ENCODE data around the gene AMFR. TPM values are rescaled to one million over a fixed set of nuclear protein-coding genes. Genes with fewer than 3 reads are reported as not detected.

Gene AMFR
- total and polyA plus RNA-seq, 7 experiments from 2014 or later = 35.7 to 83.3 (median 55.1) TPM

GRCh38 chr16:56312028-56312300 lies 113.4 kb downstream of the AMFR start:
- no peak overlapping the region for H3K4me3 Mint-ChIP-seq

More at GRCh38 chr16:56312028-56312300, 113.4 kb downstream of the AMFR start:
- Histone ChIP-seq H3K4me1 (ENCODE audit: control insufficient read depth in 2 of 2, insufficient read depth in 2 of 2, low read length in 2 of 2) (no peaks in the 10 kb centered on the region), H3K27ac (ENCODE audit: low read depth, low read length) (no peak overlapping the region), H3K27me3 (ENCODE audit: control insufficient read depth in 2 of 2, insufficient read depth in 2 of 2, low read length in 2 of 2) (no peaks in the 10 kb centered on the region), H3K9me3 (ENCODE audit: control insufficient read depth in 2 of 3, low read length in 3 of 3) (no peaks in the 10 kb centered on the region), H3K36me3 (ENCODE audit: control insufficient read depth in 2 of 3, insufficient read depth in 3 of 3, low read length in 3 of 3) (no peaks in the 10 kb centered on the region), H3K4me3 (ENCODE audit: low read length) (no peak overlapping the region)
- DNase-seq (no peak), ATAC-seq (no peak)
- Mint-ChIP-seq H3K9me3 (peaks cover 0 to 3% (median 0%) of the 10 kb centered on the region in 11 donors), H3K4me1 (no peaks in the 10 kb centered on the region), H3K27me3 (peaks cover 0 to 9% (median 6%) of the 10 kb centered on the region in 5 donors), H3K27ac (no peak overlapping the region), H3K36me3 (no peaks in the 10 kb centered on the region)
- POLR2A ChIA-PET = no interaction called here
- intact Hi-C loops (cut with micrococcal nuclease) = no loop called here
- CTCF ChIA-PET = interaction anchor here (0.7 kb wide), 1 partner anchor 243 kb away, joined by 3 read pairs; no protein-coding TSS in a partner anchor

Other genes starting within 250 kb of the AMFR start
- gene GNAO1, start 234.1 kb downstream of the AMFR start, total RNA-seq = 1 to 10 TPM in 2 of 5 experiments, under 1 TPM in 2, not detected in 1; 0.43 to 5.4 (median 2.8) TPM
- under 1 TPM in 1 of 2 donors, not detected in 1; 0.60 TPM for gene GNAO1, start 234.1 kb downstream of the AMFR start, polyA plus RNA-seq
- gene NUDT21, start 25.8 kb upstream of the AMFR start, total RNA-seq = 100 to 1,000 TPM in 2 of 5 experiments, 10 to 100 TPM in 3; 74.0 to 191 (median 97.5) TPM
- 10 to 100 TPM; 63.9 to 65.6 TPM for gene NUDT21, start 25.8 kb upstream of the AMFR start, polyA plus RNA-seq
- gene OGFOD1, start 26.0 kb upstream of the AMFR start, total RNA-seq = 10 to 100 TPM; 23.8 to 51.8 (median 42.1) TPM
- 100 to 1,000 TPM in 1 of 2 donors, 10 to 100 TPM in 1; 98.5 to 106 TPM for gene OGFOD1, start 26.0 kb upstream of the AMFR start, polyA plus RNA-seq
- 100 to 1,000 TPM in 2 of 5 experiments, 10 to 100 TPM in 3; 14.7 to 130 (median 84.0) TPM for gene BBS2, start 94.5 kb upstream of the AMFR start, total RNA-seq
- 10 to 100 TPM; 43.1 to 55.4 TPM for gene BBS2, start 94.5 kb upstream of the AMFR start, polyA plus RNA-seq
- gene MT4, start 139.5 kb upstream of the AMFR start, total RNA-seq = not detected
- not detected for gene MT4, start 139.5 kb upstream of the AMFR start, polyA plus RNA-seq
- 1 to 10 TPM in 2 of 5 experiments, under 1 TPM in 1, not detected in 2; 0.76 to 4.0 (median 1.5) TPM for gene MT3, start 164.0 kb upstream of the AMFR start, total RNA-seq
- 1 to 10 TPM; 3.8 to 4.5 TPM for gene MT3, start 164.0 kb upstream of the AMFR start, polyA plus RNA-seq
- 100 to 1,000 TPM in 1 of 5 experiments, 10 to 100 TPM in 4; 15.0 to 435 (median 32.8) TPM for gene MT2A, start 183.0 kb upstream of the AMFR start, total RNA-seq
- gene MT2A, start 183.0 kb upstream of the AMFR start, polyA plus RNA-seq = 100 to 1,000 TPM; 113 to 168 TPM
- 100 to 1,000 TPM in 1 of 5 experiments, 1 to 10 TPM in 1, under 1 TPM in 2, not detected in 1; 0.45 to 166 (median 2.5) TPM for gene MT1E, start 200.2 kb upstream of the AMFR start, total RNA-seq
- 1 to 10 TPM; 3.5 to 5.2 TPM for gene MT1E, start 200.2 kb upstream of the AMFR start, polyA plus RNA-seq
- not detected for gene MT1M, start 207.1 kb upstream of the AMFR start, total RNA-seq
- not detected for gene MT1M, start 207.1 kb upstream of the AMFR start, polyA plus RNA-seq
- under 1 TPM in 1 of 5 experiments, not detected in 4; 0.92 TPM for gene MT1A, start 213.1 kb upstream of the AMFR start, total RNA-seq
- not detected for gene MT1A, start 213.1 kb upstream of the AMFR start, polyA plus RNA-seq
- not detected for gene MT1B, start 226.3 kb upstream of the AMFR start, total RNA-seq
- not detected for gene MT1B, start 226.3 kb upstream of the AMFR start, polyA plus RNA-seq
- gene MT1F, start 232.4 kb upstream of the AMFR start, total RNA-seq = 10 to 100 TPM in 1 of 5 experiments, 1 to 10 TPM in 4; 5.6 to 20.6 (median 8.7) TPM
- 10 to 100 TPM; 22.1 to 42.4 TPM for gene MT1F, start 232.4 kb upstream of the AMFR start, polyA plus RNA-seq
- gene MT1G, start 242.5 kb upstream of the AMFR start, total RNA-seq = 10 to 100 TPM in 1 of 5 experiments, 1 to 10 TPM in 1, not detected in 3; 1.2 to 36.1 TPM
- not detected for gene MT1G, start 242.5 kb upstream of the AMFR start, polyA plus RNA-seq
- gene MT1H, start 244.3 kb upstream of the AMFR start, total RNA-seq = 1 to 10 TPM in 1 of 5 experiments, not detected in 4; 1.6 TPM
- not detected for gene MT1H, start 244.3 kb upstream of the AMFR start, polyA plus RNA-seq